Epithelial cell of esophagus (primary cell): ENCODE data around the gene IL3.

Experiments
- DNase-seq: peaks from one replicate; pipeline ENCODE4 v3.0.0; 2010; ENCODE audit warnings: low read depth
- H3K4me3 ChIP-seq: 2 replicates; pipeline ENCODE4 v1.5.1; 2011; ENCODE audit warnings: mild to moderate bottlenecking, low read length, control low read depth
- TF ChIP-seq, protein P1 (sequence below): IDR thresholded peaks from 2 replicates; pipeline ENCODE4 v1.5.1; 2011; ENCODE audit warnings: low read depth, mild to moderate bottlenecking, low read length, control low read depth, inconsistent platforms; ENCODE audit not compliant: insufficient read depth; ENCODE audit errors: missing control alignments

Gene IL3

DNA sequence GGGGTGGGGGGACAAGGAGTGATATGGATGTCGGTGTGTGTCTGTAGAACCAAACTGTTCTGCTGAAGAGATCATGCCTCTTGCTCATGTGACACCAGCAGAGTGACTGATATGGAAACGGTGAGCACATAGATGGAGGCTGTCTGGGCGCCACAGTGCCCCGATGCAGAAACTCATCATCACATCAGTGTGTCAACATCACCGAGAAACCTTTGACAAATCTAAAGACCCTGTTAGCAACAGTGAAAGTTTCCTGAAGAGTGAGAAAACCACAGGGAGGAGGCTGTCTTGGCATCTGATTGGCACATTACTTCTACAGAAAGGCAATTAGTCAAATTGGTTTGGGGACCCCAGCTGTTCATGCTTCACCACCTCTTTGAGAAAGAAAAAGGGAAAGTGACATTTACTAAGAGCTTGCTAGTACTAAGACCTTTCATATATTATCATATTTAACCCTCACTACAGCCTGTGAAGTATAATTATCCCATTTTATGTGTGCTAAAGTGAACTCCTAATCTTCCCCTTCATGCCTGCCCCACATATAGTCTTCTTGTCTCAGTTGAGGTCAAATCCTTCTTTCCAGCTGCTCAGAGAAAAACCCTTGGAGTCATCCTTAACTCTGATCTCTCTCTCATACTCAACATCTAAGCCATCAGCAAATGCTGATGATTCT is 38.8 kb downstream of the IL3 start:
- DNase-seq: no peak
- H3K4me3 ChIP-seq: no peak overlapping the region
- TF ChIP-seq, protein P1, sequence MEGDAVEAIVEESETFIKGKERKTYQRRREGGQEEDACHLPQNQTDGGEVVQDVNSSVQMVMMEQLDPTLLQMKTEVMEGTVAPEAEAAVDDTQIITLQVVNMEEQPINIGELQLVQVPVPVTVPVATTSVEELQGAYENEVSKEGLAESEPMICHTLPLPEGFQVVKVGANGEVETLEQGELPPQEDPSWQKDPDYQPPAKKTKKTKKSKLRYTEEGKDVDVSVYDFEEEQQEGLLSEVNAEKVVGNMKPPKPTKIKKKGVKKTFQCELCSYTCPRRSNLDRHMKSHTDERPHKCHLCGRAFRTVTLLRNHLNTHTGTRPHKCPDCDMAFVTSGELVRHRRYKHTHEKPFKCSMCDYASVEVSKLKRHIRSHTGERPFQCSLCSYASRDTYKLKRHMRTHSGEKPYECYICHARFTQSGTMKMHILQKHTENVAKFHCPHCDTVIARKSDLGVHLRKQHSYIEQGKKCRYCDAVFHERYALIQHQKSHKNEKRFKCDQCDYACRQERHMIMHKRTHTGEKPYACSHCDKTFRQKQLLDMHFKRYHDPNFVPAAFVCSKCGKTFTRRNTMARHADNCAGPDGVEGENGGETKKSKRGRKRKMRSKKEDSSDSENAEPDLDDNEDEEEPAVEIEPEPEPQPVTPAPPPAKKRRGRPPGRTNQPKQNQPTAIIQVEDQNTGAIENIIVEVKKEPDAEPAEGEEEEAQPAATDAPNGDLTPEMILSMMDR: no peak

DNA sequence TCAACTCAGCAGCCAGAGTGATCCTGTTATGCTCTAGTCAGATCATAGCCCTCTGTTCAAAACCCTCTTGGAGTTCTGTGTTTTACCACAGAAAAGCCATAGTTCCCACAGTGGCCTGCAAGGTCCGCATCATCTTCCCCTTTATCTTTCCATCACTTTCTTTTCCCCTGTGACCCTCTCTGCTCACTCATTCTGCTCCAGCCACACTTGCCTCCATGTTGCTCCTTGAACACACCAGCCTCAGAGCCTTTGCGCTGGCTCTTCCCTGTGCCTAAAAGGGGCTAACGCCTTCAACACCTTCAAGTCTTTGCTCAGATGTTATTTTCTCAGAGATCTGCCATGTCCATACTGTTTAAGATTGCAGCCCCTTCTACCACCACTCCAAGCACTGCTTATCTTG is 39.5 kb downstream of the IL3 start:
- TF ChIP-seq, protein P1: no peak
- DNase-seq: no peak
- no peak overlapping the region for H3K4me3 ChIP-seq

DNA sequence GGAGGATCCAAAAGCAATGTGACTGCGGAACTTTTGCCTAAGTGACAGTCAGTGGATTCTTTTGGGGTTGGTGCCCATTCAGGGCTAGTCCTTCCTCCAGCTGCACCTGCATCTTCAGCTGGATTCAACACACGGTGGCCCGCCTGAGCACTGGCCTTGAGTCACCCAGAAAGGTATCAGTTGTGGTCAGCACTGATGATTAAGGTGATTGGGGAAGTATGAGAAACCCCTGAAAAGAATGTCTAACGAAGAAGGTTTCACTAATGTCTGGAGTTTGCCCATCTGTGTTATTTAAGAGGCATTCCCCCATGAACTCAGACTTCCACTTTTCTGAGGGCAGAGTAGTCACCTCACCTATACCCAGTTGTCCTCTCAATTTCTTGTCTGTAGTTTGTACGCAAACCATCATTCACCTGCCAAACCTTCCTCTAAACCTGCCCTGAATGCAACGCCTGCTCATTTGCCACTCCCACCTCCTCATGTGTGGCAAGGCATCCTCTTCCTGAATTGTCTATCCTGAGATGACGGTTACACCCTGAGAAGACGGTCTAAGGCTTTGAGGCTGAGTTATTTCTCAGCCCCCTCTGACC is 40.3 kb downstream of the IL3 start:
- no peak for DNase-seq
- H3K4me3 ChIP-seq: no peak overlapping the region
- TF ChIP-seq, protein P1: no peak

DNA sequence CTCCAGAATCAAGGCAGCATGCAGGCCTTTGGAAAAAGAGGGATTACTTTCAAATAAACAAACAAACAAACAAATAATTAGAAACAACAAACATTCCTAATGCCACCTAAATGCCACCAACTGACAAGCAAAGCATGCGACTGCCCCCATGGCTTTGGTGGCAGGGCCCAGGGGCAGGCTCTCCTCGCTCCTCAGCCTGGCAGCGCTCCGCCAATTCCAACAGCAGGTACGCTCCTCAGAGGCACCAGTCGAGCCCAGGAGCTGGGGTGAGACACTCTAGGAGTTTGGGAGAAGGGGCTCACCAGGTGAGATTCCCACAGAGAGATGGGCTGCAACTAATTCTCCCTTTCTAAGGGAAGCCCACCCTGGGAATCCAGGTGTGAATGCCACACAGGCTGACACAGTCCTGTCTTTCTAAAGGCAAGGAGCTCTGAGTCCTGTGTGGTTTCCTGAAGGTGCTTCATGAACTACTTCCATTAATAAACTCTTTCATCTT is 41.0 kb downstream of the IL3 start:
- no peak for DNase-seq
- H3K4me3 ChIP-seq: no peak overlapping the region
- TF ChIP-seq, protein P1: no peak

DNA sequence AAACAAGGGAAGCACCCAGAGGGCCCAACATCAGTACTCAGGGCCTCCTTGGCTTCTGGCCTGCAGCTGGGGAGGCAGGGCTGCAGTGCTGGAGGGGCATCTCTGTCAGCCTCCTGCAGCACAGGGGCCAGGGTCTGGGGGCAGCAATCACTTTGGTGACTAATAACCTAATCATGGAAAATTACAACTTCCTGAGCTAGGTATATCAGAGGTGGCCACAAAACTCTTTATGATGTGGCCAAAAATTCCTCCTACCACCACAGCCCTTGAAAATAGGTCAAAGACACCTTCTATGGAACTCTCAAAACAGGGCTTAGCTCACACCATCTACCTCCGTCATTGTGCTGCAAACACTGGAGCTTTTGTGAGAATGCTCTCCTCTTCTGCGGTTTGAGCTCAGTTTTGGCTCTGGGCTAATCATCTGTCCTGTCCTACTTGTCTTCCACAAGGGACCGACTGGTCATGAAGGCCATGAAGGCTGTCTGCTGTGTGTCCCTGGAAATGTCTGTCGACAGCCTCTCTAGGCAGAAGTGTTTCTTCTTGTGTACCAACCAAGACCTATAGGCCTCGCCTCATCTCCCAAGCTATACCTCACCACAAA is 41.7 kb downstream of the IL3 start:
- H3K4me3 ChIP-seq: no peak overlapping the region
- TF ChIP-seq, protein P1: no peak
- DNase-seq: no peak

DNA sequence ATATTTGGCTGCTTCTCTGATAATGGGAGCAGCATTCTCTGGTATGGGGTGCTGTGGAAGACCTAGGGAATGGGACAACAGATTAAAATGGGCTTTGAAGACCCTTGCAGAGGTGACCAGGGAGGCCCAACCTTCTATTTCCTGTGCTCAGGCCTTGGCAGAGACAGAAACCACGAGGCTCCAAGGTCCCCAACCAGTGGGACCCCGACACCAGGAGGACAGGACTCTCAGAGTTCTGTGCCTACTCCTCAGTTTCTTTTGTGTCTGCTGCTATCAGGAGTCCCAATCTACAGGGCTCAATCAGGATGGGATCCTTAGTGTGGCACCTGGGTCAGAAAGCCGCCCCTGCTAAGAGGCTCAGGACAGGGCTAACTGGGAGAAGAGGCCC is 42.5 kb downstream of the IL3 start:
- TF ChIP-seq, protein P1: no peak
- H3K4me3 ChIP-seq: no peak overlapping the region
- DNase-seq: no peak
